ENCODE measurements around the gene GPS2. TPM values are rescaled to one million over a fixed set of nuclear protein-coding genes. Genes with fewer than 3 reads are reported as not detected.

Gene GPS2, protein sequence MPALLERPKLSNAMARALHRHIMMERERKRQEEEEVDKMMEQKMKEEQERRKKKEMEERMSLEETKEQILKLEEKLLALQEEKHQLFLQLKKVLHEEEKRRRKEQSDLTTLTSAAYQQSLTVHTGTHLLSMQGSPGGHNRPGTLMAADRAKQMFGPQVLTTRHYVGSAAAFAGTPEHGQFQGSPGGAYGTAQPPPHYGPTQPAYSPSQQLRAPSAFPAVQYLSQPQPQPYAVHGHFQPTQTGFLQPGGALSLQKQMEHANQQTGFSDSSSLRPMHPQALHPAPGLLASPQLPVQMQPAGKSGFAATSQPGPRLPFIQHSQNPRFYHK
- 64.8 and 83.4 TPM in 2 replicates for total RNA-seq (2014; rRNA removed; shearing (Covaris generic))
- 117 and 122 TPM in 2 replicates for polyA plus RNA-seq (2016; fragmentation: Nextera tagmentation; extraction: Ambion mirVana)
- long read RNA-seq, transcript GPS2-202 (10 exons, 1,371 nt), result minor isoform, 11 of 98 reads
- long read RNA-seq, transcript GPS2-201 (11 exons, 1,379 nt), result major isoform, 43 of 98 reads
- long read RNA-seq, partial matches to known transcripts, result 5 of 98 reads
- long read RNA-seq, other reads (novel, unspliced or antisense), result 39 of 98 reads

DNA sequence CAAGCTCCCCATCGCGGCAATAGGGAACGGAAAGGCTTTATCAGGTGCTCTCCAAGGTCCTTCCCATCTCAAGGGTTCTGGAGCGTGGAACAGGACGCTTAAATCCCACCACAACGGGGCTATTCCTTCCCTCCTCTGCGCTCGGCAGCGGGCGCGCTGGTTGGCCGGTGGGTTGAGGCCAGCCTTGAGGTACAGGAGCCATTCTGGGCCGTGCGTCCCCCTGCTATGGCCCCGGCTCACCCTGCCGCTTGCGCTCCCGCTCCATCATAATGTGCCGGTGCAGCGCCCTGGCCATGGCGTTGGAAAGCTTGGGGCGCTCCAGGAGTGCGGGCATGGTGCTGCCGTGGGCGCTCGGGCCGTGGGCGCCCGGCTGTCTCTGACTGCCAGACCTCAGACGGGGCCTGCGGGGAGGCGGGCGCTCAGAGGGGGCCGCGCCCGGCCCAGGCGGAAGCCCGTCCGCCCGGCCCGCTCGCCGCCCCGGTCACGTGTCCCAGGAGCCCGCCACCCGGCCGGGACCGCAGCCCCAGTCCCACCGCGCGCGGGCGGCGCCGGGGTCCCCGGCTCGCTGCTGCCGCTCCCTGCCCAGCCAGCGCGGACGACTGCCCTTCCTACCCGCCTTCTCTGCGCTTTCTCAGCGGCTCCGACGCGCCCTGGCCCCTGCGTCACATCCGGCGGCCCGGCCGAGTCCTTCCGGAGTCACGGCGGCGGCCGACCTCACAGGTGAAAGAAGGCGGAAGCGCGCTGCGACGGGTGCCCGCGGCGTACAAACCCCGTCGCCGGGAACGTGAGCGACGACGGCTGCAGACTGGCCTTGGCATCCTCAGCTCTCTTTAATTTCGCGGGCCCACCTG, at the start of gene GPS2:
Gene GPS2, minus strand, starts transcription at position 642 of the 851 bp plus-strand sequence. Its CDS starts 308 bp downstream, at position 334.
- H3K79me2 ChIP-seq (replicated peaks; ENCODE audit: insufficient read depth), result peaks cover 24% of the 10 kb centered on the region
- peaks cover 39% of the 10 kb centered on the region for H3K36me3 ChIP-seq (ENCODE audit: insufficient read depth)

More for the DNA sequence above, at the start of gene GPS2:
- Mint-ChIP-seq H3K4me3 (peak within 1 kb of the TSS; percentile 87), H3K36me3 (ENCODE audit: low read depth) (peaks cover 78% of the 10 kb centered on the region), H3K27me3 (ENCODE audit: insufficient read depth, low read depth, poor library complexity) (peaks cover 31% of the 10 kb centered on the region), H3K4me1 (peaks cover 44% of the 10 kb centered on the region), H3K9me3 (peaks cover 4% of the 10 kb centered on the region; the same call in 1 of the 3 replicates), H3K27ac (peak within 1 kb of the TSS; percentile 91)
- Histone ChIP-seq H3F3A (replicated peaks; ENCODE audit: low read depth) (peaks cover 65% of the 10 kb centered on the region), H3K4me3 (peak within 1 kb of the TSS; percentile 94), H3K27ac (ENCODE audit: low read depth) (peak within 1 kb of the TSS; percentile 91), H3K9me2 (ENCODE audit: insufficient read depth) (no peaks in the 10 kb centered on the region), H3K4me1 (ENCODE audit: insufficient read depth) (peaks cover 17% of the 10 kb centered on the region; the same call in 1 of the 2 replicates), H3K27me3 (ENCODE audit: insufficient read depth) (no peaks in the 10 kb centered on the region), H3K4me2 (peak within 1 kb of the TSS; percentile 99), H4K20me1 (replicated peaks; ENCODE audit: insufficient read depth) (peaks cover 32% of the 10 kb centered on the region), H2AFZ (peak within 1 kb of the TSS; percentile 72; the same call in 1 of the 2 replicates)
- TF ChIP-seq STAT1 (IDR thresholded peaks at IDR 0.05; ENCODE audit: unreplicated experiment) (no peak), NANOG (IDR thresholded peaks at IDR 0.05; ENCODE audit: borderline replicate concordance) (no peak), REST (IDR thresholded peaks at IDR 0.05; ENCODE audit: unreplicated experiment) (peak; percentile 71), CREB1 (CRISPR knock-in tag; IDR thresholded peaks at IDR 0.05; ENCODE audit: low read depth) (peak; percentile 94), EZH2phosphoT487 (IDR thresholded peaks at IDR 0.05; ENCODE audit: unreplicated experiment) (no peak), ZNF331 (CRISPR knock-in tag; IDR thresholded peaks at IDR 0.05; ENCODE audit: low read depth) (no peak), JUNB (IDR thresholded peaks at IDR 0.05; ENCODE audit: unreplicated experiment) (no peak), EZH2 (IDR thresholded peaks at IDR 0.05; ENCODE audit: low read depth, unreplicated experiment) (no peak), POLR2AphosphoS5 (IDR thresholded peaks at IDR 0.05; ENCODE audit: low read depth) (peak; percentile 83)
- TF ChIP-seq, protein P1, sequence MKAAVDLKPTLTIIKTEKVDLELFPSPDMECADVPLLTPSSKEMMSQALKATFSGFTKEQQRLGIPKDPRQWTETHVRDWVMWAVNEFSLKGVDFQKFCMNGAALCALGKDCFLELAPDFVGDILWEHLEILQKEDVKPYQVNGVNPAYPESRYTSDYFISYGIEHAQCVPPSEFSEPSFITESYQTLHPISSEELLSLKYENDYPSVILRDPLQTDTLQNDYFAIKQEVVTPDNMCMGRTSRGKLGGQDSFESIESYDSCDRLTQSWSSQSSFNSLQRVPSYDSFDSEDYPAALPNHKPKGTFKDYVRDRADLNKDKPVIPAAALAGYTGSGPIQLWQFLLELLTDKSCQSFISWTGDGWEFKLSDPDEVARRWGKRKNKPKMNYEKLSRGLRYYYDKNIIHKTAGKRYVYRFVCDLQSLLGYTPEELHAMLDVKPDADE (IDR thresholded peaks at IDR 0.05), result peak; percentile 93
- TF ChIP-seq, protein P2, sequence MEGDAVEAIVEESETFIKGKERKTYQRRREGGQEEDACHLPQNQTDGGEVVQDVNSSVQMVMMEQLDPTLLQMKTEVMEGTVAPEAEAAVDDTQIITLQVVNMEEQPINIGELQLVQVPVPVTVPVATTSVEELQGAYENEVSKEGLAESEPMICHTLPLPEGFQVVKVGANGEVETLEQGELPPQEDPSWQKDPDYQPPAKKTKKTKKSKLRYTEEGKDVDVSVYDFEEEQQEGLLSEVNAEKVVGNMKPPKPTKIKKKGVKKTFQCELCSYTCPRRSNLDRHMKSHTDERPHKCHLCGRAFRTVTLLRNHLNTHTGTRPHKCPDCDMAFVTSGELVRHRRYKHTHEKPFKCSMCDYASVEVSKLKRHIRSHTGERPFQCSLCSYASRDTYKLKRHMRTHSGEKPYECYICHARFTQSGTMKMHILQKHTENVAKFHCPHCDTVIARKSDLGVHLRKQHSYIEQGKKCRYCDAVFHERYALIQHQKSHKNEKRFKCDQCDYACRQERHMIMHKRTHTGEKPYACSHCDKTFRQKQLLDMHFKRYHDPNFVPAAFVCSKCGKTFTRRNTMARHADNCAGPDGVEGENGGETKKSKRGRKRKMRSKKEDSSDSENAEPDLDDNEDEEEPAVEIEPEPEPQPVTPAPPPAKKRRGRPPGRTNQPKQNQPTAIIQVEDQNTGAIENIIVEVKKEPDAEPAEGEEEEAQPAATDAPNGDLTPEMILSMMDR (conservative IDR thresholded peaks at IDR 0.05; ENCODE audit: low read depth in 2 of 2), result no peak
- DNase-seq (ENCODE audit: low spot score), result peak; percentile 95
- ATAC-seq, result peak; percentile 76
